GM20431 (cell line): ENCODE results near the gene TBX5.

Experiments used
- in situ Hi-C: fragments of 300-500 bp; cut with MseI, MboI; formaldehyde crosslinking; loops from one replicate; pipeline ENCODE4 v1.15.0; 2020; ENCODE audit warnings: low sequenced_read_pairs; ENCODE audit not compliant: unreplicated experiment

TBX5 gene

DNA sequence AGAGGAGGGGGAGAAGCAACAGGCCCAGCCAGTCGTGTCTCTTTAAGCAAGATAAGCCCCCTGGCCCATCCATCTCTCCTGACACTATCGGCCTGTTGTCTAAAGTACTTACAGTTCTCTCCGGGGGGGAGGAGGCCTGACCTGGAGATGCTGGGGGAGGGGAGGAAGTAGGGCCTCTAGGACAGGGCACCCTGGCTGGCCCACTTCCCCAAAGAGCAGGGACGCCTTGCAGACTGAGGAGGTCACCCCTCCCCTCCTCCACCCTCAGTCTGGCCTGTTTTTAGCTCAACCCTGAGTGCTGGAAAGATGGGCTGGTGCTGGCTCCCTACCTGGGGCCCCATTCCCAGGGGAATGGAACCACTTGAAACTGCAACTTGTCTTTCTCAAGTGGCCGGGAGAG, 70.3 kb downstream of the TBX5 start:
- in situ Hi-C loops, result no loop called here

DNA sequence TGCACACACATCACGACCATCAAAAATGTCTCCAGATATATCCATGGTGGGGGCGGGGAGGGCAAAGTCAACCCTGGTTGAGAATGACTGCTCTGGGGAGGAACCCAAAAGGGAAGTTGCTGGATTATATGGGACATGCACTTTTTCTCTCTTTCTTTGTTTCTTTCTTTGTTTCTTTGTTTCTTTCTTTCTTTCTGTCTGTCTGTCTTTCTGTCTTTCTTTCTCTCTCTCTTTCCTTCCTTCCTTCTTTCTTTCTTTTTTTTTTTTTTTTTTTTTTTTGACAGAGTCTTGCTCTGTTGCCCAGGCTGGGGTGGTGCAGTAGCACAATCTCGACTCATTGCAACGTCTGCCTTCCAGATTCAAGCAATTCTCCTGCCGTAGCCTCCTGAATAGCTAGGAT, 71.5 kb downstream of the TBX5 start:
- in situ Hi-C loops, result no loop called here

DNA sequence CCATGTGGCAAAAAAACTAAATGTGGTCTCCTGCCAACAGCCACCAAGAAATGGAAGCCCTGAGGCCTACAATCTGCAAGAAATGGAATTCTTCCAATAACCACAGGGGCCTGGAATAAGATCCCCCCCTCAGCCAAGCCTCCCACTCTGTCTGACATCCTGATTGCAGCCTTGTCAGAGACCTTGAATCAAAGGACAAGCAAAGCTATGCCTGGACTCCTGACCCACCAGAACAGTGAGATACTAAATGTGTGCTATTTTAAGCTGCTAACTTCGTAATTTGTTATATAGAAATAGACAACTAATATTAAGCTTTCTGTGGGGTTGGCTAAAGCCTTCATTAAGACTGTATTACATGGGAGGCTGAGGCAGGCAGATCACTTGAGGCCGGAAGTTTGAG, 77.7 kb downstream of the TBX5 start:
- in situ Hi-C loops, result no loop called here

DNA sequence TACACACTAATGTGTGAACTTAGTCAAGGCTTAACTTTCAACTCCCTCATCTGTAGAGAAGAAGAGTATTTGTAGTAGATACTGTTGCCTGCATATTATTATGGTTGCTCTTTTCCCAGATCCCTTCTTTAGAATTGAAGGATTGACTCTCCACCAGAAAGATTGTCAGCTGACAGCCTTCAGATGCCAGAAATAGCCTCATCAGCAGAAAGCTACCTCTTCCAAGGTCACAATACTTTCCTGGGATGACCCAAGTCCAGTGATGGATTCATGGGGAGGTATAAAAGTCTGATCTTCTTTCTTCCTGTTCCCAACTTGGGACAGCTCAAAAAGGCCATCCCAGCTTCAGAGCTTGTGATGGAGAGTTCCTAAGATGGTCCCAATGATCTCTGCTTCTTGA, 78.2 kb downstream of the TBX5 start:
- in situ Hi-C loops, result no loop called here

DNA sequence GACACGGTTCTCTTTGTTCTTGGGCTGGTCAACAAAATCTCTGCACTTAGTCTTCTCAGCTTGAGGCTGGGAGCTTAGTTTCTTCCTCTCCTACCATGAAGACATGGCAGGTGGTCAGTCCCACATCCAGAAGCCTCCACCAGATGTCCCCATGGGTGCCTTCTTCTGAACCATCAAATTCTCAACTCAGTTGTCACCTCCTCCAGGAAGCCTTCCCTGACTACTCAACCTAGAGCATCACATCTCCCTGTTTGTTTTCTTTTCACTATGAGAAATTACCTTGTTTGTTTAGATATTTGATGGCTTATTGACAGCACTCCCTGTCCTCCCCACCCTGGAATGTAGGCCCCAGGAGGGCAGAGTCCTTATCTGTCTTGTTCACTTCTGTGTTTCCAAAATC, 84.4 kb downstream of the TBX5 start:
- in situ Hi-C loops, result no loop called here

DNA sequence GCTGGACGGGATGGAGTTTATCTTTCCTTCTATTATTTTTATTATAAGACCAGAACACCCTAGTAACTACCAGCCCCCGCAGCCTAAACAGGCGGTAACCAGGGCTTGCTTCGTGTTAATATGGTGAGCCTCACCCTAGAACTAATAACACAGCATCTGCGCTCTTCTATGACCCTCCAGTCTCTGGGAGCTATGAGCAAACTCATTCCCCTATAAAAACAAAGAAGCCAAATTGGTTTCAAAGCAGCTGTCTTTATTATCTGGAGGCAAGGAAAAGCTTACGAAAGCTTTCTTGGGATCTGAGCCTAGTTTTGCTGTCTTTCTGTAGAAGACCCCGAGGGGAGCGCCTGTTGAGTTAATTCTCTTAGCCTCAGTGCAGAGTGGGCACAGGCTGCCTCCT, 85.0 kb downstream of the TBX5 start:
- in situ Hi-C loops, result no loop called here

DNA sequence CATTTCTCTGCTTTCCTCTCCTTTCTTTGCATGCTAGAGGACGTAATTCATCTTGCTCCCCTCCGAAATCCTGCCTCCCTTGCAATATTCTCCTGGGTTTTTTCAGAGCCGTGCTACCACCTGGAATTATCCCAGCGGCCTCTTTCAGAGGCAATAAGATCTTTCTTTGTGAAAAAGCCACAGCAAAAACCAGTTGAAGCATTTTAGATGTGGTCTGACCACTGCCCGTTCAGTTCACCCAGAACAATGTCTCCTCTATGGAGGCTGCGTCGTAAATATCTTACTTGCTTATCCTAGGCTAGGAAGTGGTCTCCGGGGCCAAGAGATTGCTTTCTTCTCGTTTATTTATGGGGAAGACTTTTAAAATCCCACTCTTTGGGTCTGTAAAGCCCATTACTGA, 85.8 kb downstream of the TBX5 start:
- in situ Hi-C loops, result no loop called here

DNA sequence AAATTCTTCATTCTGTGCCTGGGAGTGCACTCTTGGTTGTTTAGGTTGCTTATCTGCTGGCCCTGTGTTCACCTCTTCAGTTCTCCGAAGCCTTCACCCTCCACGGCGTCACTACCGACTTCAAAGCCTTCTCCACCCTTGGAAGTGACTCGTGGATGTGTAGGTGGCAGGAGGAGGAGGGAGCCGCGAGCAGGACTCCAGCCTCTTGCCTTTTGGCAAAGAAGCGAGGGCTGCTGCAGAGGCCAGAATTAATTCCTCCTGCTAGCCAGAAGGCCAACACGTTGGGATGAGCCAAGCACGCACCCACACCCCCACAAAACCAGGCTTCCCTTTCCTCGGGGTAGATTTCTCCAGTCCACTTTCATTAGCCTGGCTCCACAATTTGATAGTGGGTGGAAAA, 86.5 kb downstream of the TBX5 start:
- in situ Hi-C loops, result no loop called here

DNA sequence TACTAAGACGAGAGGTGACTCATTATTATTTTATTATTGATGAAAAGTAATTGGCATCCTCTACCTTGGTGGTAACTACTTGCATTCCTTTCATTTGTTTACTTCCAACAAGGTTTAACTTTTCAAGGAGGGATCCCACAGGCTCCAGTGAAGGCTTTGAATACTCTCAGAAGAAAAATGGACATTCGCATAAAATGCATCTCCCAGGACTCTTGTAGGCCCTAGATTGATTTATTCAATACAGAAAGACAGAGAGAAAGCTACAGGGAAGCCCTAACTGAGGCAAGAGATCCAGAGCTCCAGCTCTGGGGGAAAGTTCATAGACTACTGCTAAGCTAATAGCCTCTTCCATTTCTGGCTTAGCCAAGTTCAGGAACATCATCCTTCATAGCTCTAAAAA, 87.0 kb downstream of the TBX5 start:
- in situ Hi-C loops, result no loop called here

DNA sequence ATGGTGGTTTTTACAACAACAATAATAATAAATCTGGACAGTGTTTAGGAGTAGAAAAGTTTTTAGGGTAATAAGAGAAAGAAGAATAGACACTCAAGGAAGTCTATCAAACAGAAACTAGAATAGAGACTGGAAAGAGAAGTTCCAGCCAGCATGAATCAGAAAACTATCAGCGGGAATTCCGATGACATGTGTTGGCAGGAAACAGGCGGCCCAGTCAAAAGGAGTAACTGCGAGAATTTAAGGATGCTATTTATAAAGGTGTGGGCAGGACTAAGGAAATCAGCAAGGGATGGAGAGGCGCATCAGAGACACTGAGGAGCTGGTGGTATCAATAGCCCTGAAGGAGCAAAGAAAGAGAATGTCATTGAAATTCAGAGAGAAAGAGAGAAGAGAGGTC, 89.9 kb downstream of the TBX5 start:
- in situ Hi-C loops, result no loop called here

DNA sequence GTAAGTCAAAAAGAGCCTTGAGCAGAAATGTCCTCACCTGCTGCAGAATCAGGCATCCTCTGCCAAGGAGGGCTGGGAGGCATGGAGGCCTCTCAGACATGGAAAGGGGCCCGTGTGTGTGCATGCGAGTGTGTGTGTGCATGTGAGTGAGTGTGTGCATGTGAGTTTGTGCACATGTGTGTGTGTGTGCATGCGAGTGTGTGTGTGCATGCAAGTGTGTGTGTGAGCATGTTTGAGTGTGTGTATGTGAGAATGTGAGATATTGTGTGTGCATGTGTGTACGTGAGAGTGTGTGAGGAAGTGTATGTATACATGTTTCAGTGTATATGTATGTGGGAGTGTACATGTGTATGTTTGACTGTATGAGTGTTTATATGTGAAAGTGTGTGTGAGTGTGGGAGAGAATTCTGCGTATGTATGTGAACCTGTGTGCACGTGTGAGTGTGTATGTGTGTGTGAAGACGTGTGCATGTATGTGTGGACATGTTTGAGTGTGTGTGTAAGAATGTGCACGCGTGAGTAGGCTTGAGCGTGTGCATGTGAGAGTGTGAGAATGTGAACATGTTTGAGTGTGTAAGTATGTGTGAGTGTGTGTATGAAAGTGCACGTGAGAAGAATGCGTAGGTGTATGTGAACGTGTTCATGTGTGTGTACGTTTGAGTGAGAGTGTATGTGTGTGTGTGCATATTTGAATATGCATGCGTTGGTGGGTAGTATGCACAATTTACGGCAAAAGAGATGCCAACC, 90.8 kb downstream of the TBX5 start:
- in situ Hi-C loops, result no loop called here

DNA sequence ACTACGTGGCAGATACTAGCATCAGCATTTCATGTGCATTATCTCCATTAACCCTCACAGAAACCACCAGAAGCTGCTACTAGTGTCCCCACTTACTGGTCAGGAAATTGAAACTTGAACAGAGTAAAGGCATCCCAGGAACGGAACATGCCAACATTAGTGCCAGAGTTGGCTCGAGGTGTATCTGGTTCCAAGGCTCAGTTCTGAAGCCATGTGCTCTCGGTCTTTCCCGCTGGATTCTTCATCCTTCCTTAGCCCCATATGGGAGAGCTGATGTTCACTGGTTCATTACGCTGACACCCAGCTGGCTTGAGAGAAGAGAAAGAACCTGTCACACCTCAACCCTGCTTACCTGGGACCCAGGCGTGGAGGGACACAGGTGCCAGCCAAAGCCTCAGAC, 91.5 kb downstream of the TBX5 start:
- in situ Hi-C loops, result no loop called here

DNA sequence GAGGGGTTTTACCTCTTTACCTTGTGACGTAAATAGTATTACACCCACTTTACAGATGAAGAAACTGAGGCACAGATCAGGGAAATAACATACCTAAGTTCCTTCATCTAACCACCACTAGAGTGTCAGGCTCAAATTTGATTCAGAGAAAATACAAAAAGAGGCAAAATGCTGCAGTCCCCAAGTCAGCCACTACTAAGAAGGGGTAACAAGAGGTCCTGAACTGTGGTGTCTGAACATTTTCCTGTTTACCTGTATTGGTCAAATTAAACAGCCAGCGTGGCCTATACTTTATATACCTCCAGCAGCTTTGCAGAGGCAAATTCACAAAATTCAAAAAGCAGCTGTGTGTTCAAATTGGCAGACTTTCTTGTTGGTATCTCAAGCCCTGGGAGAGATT, 92.0 kb downstream of the TBX5 start:
- in situ Hi-C loops, result no loop called here

DNA sequence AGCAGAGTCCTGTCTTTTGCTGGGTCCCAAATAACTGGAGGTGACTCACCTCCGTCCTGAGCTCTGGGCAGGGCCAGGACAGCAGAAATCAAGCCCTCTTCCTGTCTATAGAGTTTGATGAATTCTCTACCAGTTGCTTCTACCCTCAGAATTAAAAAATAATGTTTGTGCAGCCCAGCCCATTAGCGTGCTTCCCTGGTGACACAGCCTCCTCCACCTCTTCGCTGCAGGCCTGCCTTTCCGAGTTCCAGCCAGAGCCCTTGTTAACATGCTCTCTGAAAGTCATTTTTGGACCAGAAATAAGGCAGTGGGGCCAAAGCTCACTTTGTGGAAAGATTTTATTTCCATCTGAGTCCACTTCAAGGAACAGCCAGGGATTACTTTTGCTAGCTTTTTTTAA, 94.0 kb downstream of the TBX5 start:
- in situ Hi-C loops, result no loop called here

DNA sequence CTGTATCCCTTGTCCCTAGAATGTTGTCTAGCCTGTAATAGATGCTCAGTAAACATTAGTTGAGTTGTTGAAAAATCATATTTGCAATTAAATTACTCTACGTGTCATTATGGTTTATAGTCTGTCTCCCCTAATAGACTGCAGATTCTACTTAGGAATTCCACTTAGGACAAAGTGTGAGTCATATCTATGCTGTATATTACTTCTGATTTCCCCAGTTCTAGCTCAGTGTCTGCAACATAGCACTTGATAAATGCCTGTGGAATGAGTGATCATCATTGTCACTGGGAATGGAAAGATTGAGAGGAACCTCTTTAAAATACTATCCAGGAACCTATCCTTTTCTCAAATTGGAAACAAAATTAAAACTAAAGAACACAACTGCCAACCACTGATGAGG, 99.3 kb downstream of the TBX5 start:
- in situ Hi-C loops, result no loop called here

DNA sequence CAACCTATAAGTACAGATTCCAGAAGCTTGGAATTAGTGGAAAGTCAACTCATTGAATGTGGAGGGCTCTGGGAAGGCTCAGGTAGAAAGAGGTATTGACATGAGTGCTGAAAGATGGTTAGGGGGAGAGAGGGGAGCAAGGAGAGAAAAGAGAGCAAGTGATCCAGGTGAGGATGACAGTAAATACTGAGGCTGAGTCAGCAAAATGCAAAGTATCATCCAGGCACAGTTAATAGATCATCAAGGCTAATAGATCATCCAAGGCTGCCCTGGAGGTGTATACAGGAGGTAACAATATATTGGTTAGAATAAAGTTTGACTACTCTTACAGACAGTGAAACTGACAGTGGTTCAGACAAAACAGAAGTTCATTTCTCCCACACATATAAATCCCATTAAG, 100.5 kb downstream of the TBX5 start:
- in situ Hi-C loops, result no loop called here
